IMR-90 (cell line): ENCODE results near the gene PTPRK. TPM values are rescaled to one million over a fixed set of nuclear protein-coding genes. Genes with fewer than 3 reads are reported as not detected.

Source experiments
- ATAC-seq: fragments of 200-7000 bp; cut with Tn5 transposase; 2 replicates; pipeline ENCODE4 v1.9.1; 2020; ENCODE audit warnings: low read depth, mild to moderate bottlenecking, moderate library complexity
- BruUV-seq: library from RNA; stranded (reverse); fragments of 400-500 nt; replicated peaks from 2 replicates; lab custom pipeline; 2021; lab: Mats Ljungman, UMichigan
- CTCF ChIA-PET: fragments of 300-600 bp; formaldehyde crosslinking; extraction: SDS; loops from one replicate; lab custom pipeline; 2021; ENCODE audit warnings: antibody characterized with exemption; lab: Yijun Ruan, JAX
- POLR2A ChIA-PET: fragments of 300-600 bp; sonication (Branson Sonifier 250); formaldehyde crosslinking; loops from one replicate; lab custom pipeline; 2022; ENCODE audit warnings: antibody characterized with exemption; ENCODE audit not compliant: unreplicated experiment; lab: Charles Lee
- DNase-seq: peaks from one replicate; pipeline ENCODE4 v3.0.0; 2013
- H2AFZ ChIP-seq: replicated peaks from 2 replicates; pipeline ENCODE3; 2013; ENCODE audit warnings: low read length, mild to moderate bottlenecking; ENCODE audit not compliant: poor library complexity
- H2AK5ac ChIP-seq: 2 replicates; pipeline ENCODE4 v1.6.1; 2013; ENCODE audit warnings: low read depth, low read length, inconsistent platforms
- H2AK9ac ChIP-seq: replicated peaks from 2 replicates; pipeline ENCODE3; 2013; ENCODE audit warnings: mild to moderate bottlenecking, low read depth, low read length, moderate library complexity; ENCODE audit not compliant: poor library complexity
- H2BK120ac ChIP-seq: 2 replicates; pipeline ENCODE4 v1.6.1; 2013; ENCODE audit warnings: low read depth, low read length, inconsistent platforms
- H2BK15ac ChIP-seq: 3 replicates; pipeline ENCODE4 v1.6.1; 2013; ENCODE audit warnings: low read depth, low read length, inconsistent platforms
- H2BK20ac ChIP-seq: 2 replicates; pipeline ENCODE4 v1.6.1; 2013; ENCODE audit warnings: low read depth, mild to moderate bottlenecking, inconsistent platforms, low read length, moderate library complexity
- H2BK5ac ChIP-seq: 2 replicates; pipeline ENCODE4 v1.6.1; 2013; ENCODE audit warnings: mild to moderate bottlenecking, low read depth, low read length, inconsistent platforms; ENCODE audit not compliant: poor library complexity, severe bottlenecking
- H3K14ac ChIP-seq: replicated peaks from 2 replicates; pipeline ENCODE4 v1.6.1; 2013; ENCODE audit warnings: low read depth, low read length, inconsistent platforms
- H3K18ac ChIP-seq: 2 replicates; pipeline ENCODE4 v1.6.1; 2013; ENCODE audit warnings: low read depth, low read length, control low read depth
- H3K23ac ChIP-seq: 2 replicates; pipeline ENCODE4 v1.6.1; 2013; ENCODE audit warnings: low read depth, low read length, inconsistent platforms
- H3K27ac ChIP-seq: 2 replicates; pipeline ENCODE4 v1.5.1; 2013; ENCODE audit warnings: mild to moderate bottlenecking, control low read depth, low read length; ENCODE audit not compliant: insufficient read depth
- H3K27me3 ChIP-seq: 2 replicates; pipeline ENCODE4 v1.6.1; 2013; ENCODE audit warnings: low read length; ENCODE audit not compliant: control insufficient read depth, insufficient read depth
- H3K36me3 ChIP-seq: 2 replicates; pipeline ENCODE4 v1.6.1; 2013; ENCODE audit warnings: low read length, mixed read lengths; ENCODE audit not compliant: control insufficient read depth, insufficient read depth
- H3K4ac ChIP-seq: 2 replicates; pipeline ENCODE4 v1.6.1; 2013; ENCODE audit warnings: low read depth, low read length, inconsistent platforms
- H3K4me1 ChIP-seq: 2 replicates; pipeline ENCODE4 v1.6.1; 2013; ENCODE audit warnings: low read length, mixed read lengths; ENCODE audit not compliant: control insufficient read depth, insufficient read depth
- H3K4me2 ChIP-seq: 2 replicates; pipeline ENCODE4 v1.6.1; 2013; ENCODE audit warnings: low read depth, mild to moderate bottlenecking, control low read depth, low read length, moderate library complexity
- H3K4me3 ChIP-seq: 2 replicates; pipeline ENCODE4 v1.5.1; 2013; ENCODE audit warnings: low read depth, mild to moderate bottlenecking, control low read depth, low read length, moderate library complexity; ENCODE audit not compliant: insufficient read depth
- H3K56ac ChIP-seq: 2 replicates; pipeline ENCODE4 v1.6.1; 2013; ENCODE audit warnings: low read length, inconsistent platforms; ENCODE audit not compliant: insufficient read depth; ENCODE audit errors: extremely low read depth
- H3K79me1 ChIP-seq, 2 experiments: 2 replicates each; pipeline ENCODE4 v1.6.1; 2013; ENCODE audit warnings: low read length in 2 of 2, inconsistent platforms in 1 of 2, low read depth in 1 of 2
- H3K9ac ChIP-seq: 2 replicates; pipeline ENCODE4 v1.6.1; 2013; ENCODE audit warnings: low read depth, low read length, control low read depth
- H3K9me1 ChIP-seq: 2 replicates; pipeline ENCODE4 v1.6.1; 2013; ENCODE audit warnings: low read length, inconsistent platforms; ENCODE audit not compliant: insufficient read depth
- H3K9me3 ChIP-seq: 2 replicates; pipeline ENCODE4 v1.6.1; 2013; ENCODE audit warnings: low read length; ENCODE audit not compliant: control insufficient read depth, insufficient read depth
- H4K20me1 ChIP-seq: 2 replicates; pipeline ENCODE4 v1.6.1; 2013; ENCODE audit warnings: low read length, inconsistent platforms; ENCODE audit not compliant: insufficient read depth
- H4K5ac ChIP-seq: 2 replicates; pipeline ENCODE4 v1.6.1; 2013; ENCODE audit warnings: mild to moderate bottlenecking, low read depth, low read length, control low read depth
- H4K8ac ChIP-seq, 2 experiments: 2 replicates each; pipeline ENCODE4 v1.6.1; 2013; ENCODE audit warnings: low read depth in 2 of 2, low read length in 2 of 2, control low read depth in 1 of 2, inconsistent platforms in 1 of 2
- H4K91ac ChIP-seq: 2 replicates; pipeline ENCODE4 v1.6.1; 2013; ENCODE audit warnings: low read depth, low read length, inconsistent platforms; ENCODE audit not compliant: insufficient read depth
- BHLHE40 ChIP-seq: fragments of 150-350 bp; IDR thresholded peaks from 2 replicates; pipeline ENCODE4 v1.6.1; 2016; ENCODE audit warnings: mild to moderate bottlenecking, low read depth, low read length
- CEBPB ChIP-seq: IDR thresholded peaks from 2 replicates; pipeline ENCODE4 v1.6.1; 2012; ENCODE audit warnings: low read depth, low read length, improper control_type of control experiment
- CHD1 ChIP-seq: IDR thresholded peaks from 2 replicates; pipeline ENCODE4 v1.6.1; 2012; ENCODE audit warnings: low read depth, low read length, improper control_type of control experiment
- ELK1 ChIP-seq: fragments of 150-350 bp; IDR thresholded peaks from 2 replicates; pipeline ENCODE4 v1.6.1; 2016; ENCODE audit warnings: low read depth, mild to moderate bottlenecking, low read length, moderate library complexity, borderline replicate concordance
- FOS ChIP-seq: fragments of 150-350 bp; IDR thresholded peaks from 2 replicates; pipeline ENCODE4 v1.6.1; 2016; ENCODE audit warnings: low read depth, low read length
- MAFK ChIP-seq: IDR thresholded peaks from 2 replicates; pipeline ENCODE4 v1.6.1; 2012; ENCODE audit warnings: low read depth, low read length, improper control_type of control experiment
- MXI1 ChIP-seq: IDR thresholded peaks from 2 replicates; pipeline ENCODE4 v1.6.1; 2012; ENCODE audit warnings: low read depth, mild to moderate bottlenecking, low read length, moderate library complexity, borderline replicate concordance
- NFE2L2 ChIP-seq: fragments of 150-350 bp; IDR thresholded peaks from 2 replicates; pipeline ENCODE4 v1.6.1; 2016; ENCODE audit warnings: low read depth, mild to moderate bottlenecking, low read length
- USF2 ChIP-seq: fragments of 150-350 bp; IDR thresholded peaks from 2 replicates; pipeline ENCODE4 v1.6.1; 2017; ENCODE audit warnings: mild to moderate bottlenecking, antibody characterized with exemption, low read length, low read depth
- WGBS, 2 experiments: methylation state at CpG; one replicate each; pipeline versions ENCODE4 v1.1.5 to v1.1.7; 2013; ENCODE audit warnings: missing lambda C conversion rate in 2 of 2; ENCODE audit not compliant: insufficient read length in 1 of 2; ENCODE audit errors: extremely low coverage in 2 of 2; 5-methylcytosine and 5-hydroxymethylcytosine counted together
- dilution Hi-C: fragments of 300-500 bp; cut with HindIII; formaldehyde crosslinking; loops from one replicate; pipeline ENCODE4 v1.14.3; 2018; ENCODE audit warnings: low sequenced_read_pairs; ENCODE audit not compliant: unreplicated experiment
- in situ Hi-C: fragments of 300-500 bp; cut with MboI; formaldehyde crosslinking; loops from 3 replicates; pipeline ENCODE4 v1.14.3; 2019; ENCODE audit warnings: low sequenced_read_pairs, inconsistent platforms, mixed read lengths
- intact Hi-C: fragments of 100-400 bp; cut with micrococcal nuclease; formaldehyde crosslinking; loops from 2 replicates; pipeline ENCODE4 v1.10.0; 2022
- polyA plus RNA-seq, 3 experiments: library from polyadenylated mRNA; depleted of rRNA; stranded (reverse); fragments of >200 nt; gene quantifications; 2 replicates each; pipeline ENCODE4 v1.2.3, GENCODE V29; 2012; ENCODE audit warnings: low replicate concordance in 1 of 3
- total RNA-seq: library from RNA; depleted of rRNA; stranded (reverse); fragments of >200 nt; gene quantifications from 2 replicates; pipeline ENCODE4 v1.2.3, GENCODE V29; 2012

The PTPRK gene
- total and polyA plus RNA-seq, 2 of the 4 experiments (the other 2 are of a cell fraction): 18.0 to 80.8 TPM

GRCh38 chr6:128487746-128488145 is 32.7 kb downstream of the PTPRK start:
- intact Hi-C loops: no loop called here
- Histone ChIP-seq H2AK9ac (no peak overlapping the region), H3K4me1 (peaks cover 5% of the 10 kb centered on the region), H2BK20ac (no peak overlapping the region), H3K27me3 (no peaks in the 10 kb centered on the region), H2BK120ac (no peak overlapping the region), H2BK15ac (no peak overlapping the region), H3K9me1 (peaks cover 20% of the 10 kb centered on the region), H2AFZ (no peak overlapping the region), H3K4me3 (no peak overlapping the region), H4K91ac (no peak overlapping the region), H4K20me1 (peaks cover 47% of the 10 kb centered on the region), H3K14ac (no peak overlapping the region), H3K4me2 (no peak overlapping the region), H4K8ac (no peak overlapping the region), H3K79me1 (peaks cover 43 to 65% of the 10 kb centered on the region in 2 experiments), H3K23ac (no peak overlapping the region), H3K9me3 (no peaks in the 10 kb centered on the region), H3K27ac (no peak overlapping the region), H3K56ac (no peak overlapping the region), H4K5ac (no peak overlapping the region), H2BK5ac (no peak overlapping the region), H3K9ac (no peak overlapping the region), H2AK5ac (no peak overlapping the region), H3K18ac (no peak overlapping the region), H3K4ac (no peak overlapping the region; the same call in 1 of the 2 replicates), H3K36me3 (no peaks in the 10 kb centered on the region)
- WGBS, 2 experiments: 80% methylated on average over 1 of the region's 3 CpGs; no CpG with 5 or more reads in 1 of the 2 experiments
- peak; percentile 85 for DNase-seq
- ATAC-seq: peak; percentile 30; the same call in 1 of the 2 replicates
- CTCF ChIA-PET: no interaction called here
- dilution Hi-C loops: no loop called here
- no TSS peak for BruUV-seq
- in situ Hi-C loops: no loop called here
- no peak for TF ChIP-seq MXI1
- no peak for TF ChIP-seq ELK1
- no peak for TF ChIP-seq BHLHE40
- TF ChIP-seq FOS: peak; percentile 36; the same call in 1 of the 2 replicates
- TF ChIP-seq CHD1: no peak
- TF ChIP-seq MAFK: no peak
- no peak for TF ChIP-seq NFE2L2
- TF ChIP-seq USF2: no peak
- TF ChIP-seq CEBPB: no peak
- POLR2A ChIA-PET: no interaction called here
